ENCODE measurements around the gene ARRDC5.
"Not testable (repeated sequence)": the region's sequence is repeated elsewhere in the genome, so short reads cannot be mapped to it uniquely, and the experiment has no call there.

Gene ARRDC5

GRCh38 chr19:4908360-4908759, 5.7 kb upstream of the ARRDC5 start:
- CTCF ChIA-PET, result interaction anchor here (1.0 kb wide), 1 partner anchor 56 kb away, joined by 6 read pairs; no protein-coding TSS in a partner anchor
- no peaks in the 10 kb centered on the region for H3K9me3 ChIP-seq (ENCODE audit: control insufficient read depth, insufficient read depth, low read depth, low read length)
- POLR2A ChIA-PET, result no interaction called here
- H3K4me3 ChIP-seq (ENCODE audit: low read depth, low read length), result no peak overlapping the region
- H3K36me3 ChIP-seq (ENCODE audit: control insufficient read depth in 2 of 2, insufficient read depth in 1 of 2, low read length in 2 of 2), result peaks cover 9 to 30% of the 10 kb centered on the region in 2 experiments; a peak in 2 of 3 replicates
- H3K27ac ChIP-seq (ENCODE audit: extremely low read depth, low read depth, low read length), result no peak overlapping the region; the same call in 1 of the 2 replicates
- H3K4me1 ChIP-seq (ENCODE audit: control insufficient read depth, insufficient read depth, low read length), result peaks cover 8% of the 10 kb centered on the region; the same call in 1 of the 2 replicates
- TF ChIP-seq ZNF248 (tag by site-specific recombination; IDR thresholded peaks at IDR 0.05), result no peak
- TF ChIP-seq ZBTB17 (tag by site-specific recombination; IDR thresholded peaks at IDR 0.05), result peak; percentile 32; the same call in 1 of the 2 replicates
- TF ChIP-seq ZNF692 (tag by site-specific recombination; IDR thresholded peaks at IDR 0.05), result peak; percentile 77

GRCh38 chr19:4906963-4907362, 4.3 kb upstream of the ARRDC5 start:
- TF ChIP-seq ZSCAN16 (tag by site-specific recombination; IDR thresholded peaks at IDR 0.05) (0 out of 2 replicates have a peak, but pooled peaks have one; percentile 53), FEZF1 (tag by site-specific recombination; IDR thresholded peaks at IDR 0.05) (no peak)
- TF ChIP-seq, protein P1, sequence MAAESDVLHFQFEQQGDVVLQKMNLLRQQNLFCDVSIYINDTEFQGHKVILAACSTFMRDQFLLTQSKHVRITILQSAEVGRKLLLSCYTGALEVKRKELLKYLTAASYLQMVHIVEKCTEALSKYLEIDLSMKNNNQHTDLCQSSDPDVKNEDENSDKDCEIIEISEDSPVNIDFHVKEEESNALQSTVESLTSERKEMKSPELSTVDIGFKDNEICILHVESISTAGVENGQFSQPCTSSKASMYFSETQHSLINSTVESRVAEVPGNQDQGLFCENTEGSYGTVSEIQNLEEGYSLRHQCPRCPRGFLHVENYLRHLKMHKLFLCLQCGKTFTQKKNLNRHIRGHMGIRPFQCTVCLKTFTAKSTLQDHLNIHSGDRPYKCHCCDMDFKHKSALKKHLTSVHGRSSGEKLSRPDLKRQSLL (tag by site-specific recombination; IDR thresholded peaks at IDR 0.05), result peak; percentile 82

DNA sequence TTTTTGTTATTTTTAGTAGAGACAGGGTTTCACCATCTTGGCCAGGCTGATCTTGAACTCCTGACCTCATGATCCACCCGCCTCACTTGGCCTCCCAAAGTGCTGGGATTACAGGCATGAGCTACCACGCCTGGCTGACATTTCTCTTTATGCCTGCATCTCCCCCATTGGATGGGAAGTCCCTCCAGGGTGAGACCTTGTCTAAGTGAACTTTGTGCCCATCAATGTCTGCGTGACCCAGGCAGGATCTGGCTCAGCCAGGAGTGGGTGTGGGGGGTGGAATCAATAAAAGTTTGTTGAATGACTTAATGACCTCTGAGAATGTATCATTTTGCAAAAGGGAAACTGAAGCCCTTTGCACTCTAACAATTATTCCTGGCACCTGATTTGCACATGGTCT, 1.8 kb upstream of the ARRDC5 start:
- no peak overlapping the region for H3K27ac ChIP-seq (ENCODE audit: extremely low read depth, low read depth, low read length)
- CTCF ChIA-PET, result interaction anchor here (0.7 to 1.7 kb wide), 2 partner anchors 10 to 127 kb away, joined by 3 read pairs; no protein-coding TSS in a partner anchor

More at GRCh38 chr19:4906963-4907362, 4.3 kb upstream of the ARRDC5 start:
- no peaks in the 10 kb centered on the region for H3K9me3 ChIP-seq (ENCODE audit: control insufficient read depth, insufficient read depth, low read depth, low read length)
- no peak overlapping the region for H3K27ac ChIP-seq (ENCODE audit: extremely low read depth, low read depth, low read length)
- no peak overlapping the region for H3K4me3 ChIP-seq (ENCODE audit: low read depth, low read length)
- H3K4me1 ChIP-seq (ENCODE audit: control insufficient read depth, insufficient read depth, low read length), result peaks cover 8% of the 10 kb centered on the region; the same call in 1 of the 2 replicates
- H3K36me3 ChIP-seq (ENCODE audit: control insufficient read depth in 2 of 2, insufficient read depth in 1 of 2, low read length in 2 of 2), result peaks cover 0 to 16% of the 10 kb centered on the region in 2 experiments; a peak in 1 of 3 replicates
- ChIA-PET POLR2A (no interaction called here), CTCF (interaction anchor here (0.6 to 1.9 kb wide), 2 partner anchors 9 to 97 kb away, joined by 3 to 12 read pairs; no protein-coding TSS in a partner anchor)

GRCh38 chr19:4900879-4901278, 1.8 kb downstream of the ARRDC5 start:
- H3K36me3 ChIP-seq (ENCODE audit: control insufficient read depth in 2 of 2, insufficient read depth in 1 of 2, low read length in 2 of 2); H3K4me3 ChIP-seq (ENCODE audit: low read depth, low read length); CTCF ChIA-PET; H3K9me3 ChIP-seq (ENCODE audit: control insufficient read depth, insufficient read depth, low read depth, low read length); H3K4me1 ChIP-seq (ENCODE audit: control insufficient read depth, insufficient read depth, low read length); H3K27ac ChIP-seq (ENCODE audit: extremely low read depth, low read depth, low read length); POLR2A ChIA-PET: not testable (repeated sequence)

More for the DNA sequence above, 1.8 kb upstream of the ARRDC5 start:
- 0 out of 2 replicates have a peak, but pooled peaks have one; percentile 22 for TF ChIP-seq ZNF335 (tag by site-specific recombination; conservative IDR thresholded peaks at IDR 0.05)
- no peak for TF ChIP-seq ZNF169 (tag by site-specific recombination; IDR thresholded peaks at IDR 0.05)
- no peaks in the 10 kb centered on the region for H3K9me3 ChIP-seq (ENCODE audit: control insufficient read depth, insufficient read depth, low read depth, low read length)
- H3K4me1 ChIP-seq (ENCODE audit: control insufficient read depth, insufficient read depth, low read length), result no peaks in the 10 kb centered on the region
- H3K4me3 ChIP-seq (ENCODE audit: low read depth, low read length), result no peak overlapping the region
- POLR2A ChIA-PET, result no interaction called here
- H3K36me3 ChIP-seq (ENCODE audit: control insufficient read depth in 2 of 2, insufficient read depth in 1 of 2, low read length in 2 of 2), result no peaks in the 10 kb centered on the region

GRCh38 chr19:4897146-4897545, 5.5 kb downstream of the ARRDC5 start:
- no peak overlapping the region for H3K27ac ChIP-seq (ENCODE audit: extremely low read depth, low read depth, low read length)
- H3K36me3 ChIP-seq (ENCODE audit: control insufficient read depth in 2 of 2, insufficient read depth in 1 of 2, low read length in 2 of 2), result no peaks in the 10 kb centered on the region
- ChIA-PET CTCF (interaction anchor here (1.3 to 1.6 kb wide), 2 partner anchors 14 to 134 kb away, joined by 3 read pairs; no protein-coding TSS in a partner anchor), POLR2A (no interaction called here)
- H3K9me3 ChIP-seq (ENCODE audit: control insufficient read depth, insufficient read depth, low read depth, low read length), result no peaks in the 10 kb centered on the region
- no peaks in the 10 kb centered on the region for H3K4me1 ChIP-seq (ENCODE audit: control insufficient read depth, insufficient read depth, low read length)
- TF ChIP-seq KLF10 (tag by site-specific recombination; IDR thresholded peaks at IDR 0.05) (no peak), ZIC2 (tag by site-specific recombination; IDR thresholded peaks at IDR 0.05) (peak; percentile 54), ZBTB8A (tag by site-specific recombination; IDR thresholded peaks at IDR 0.05) (peak; percentile 50)
- no peak overlapping the region for H3K4me3 ChIP-seq (ENCODE audit: low read depth, low read length)

Measured in HEK293 (cell line).